ENCODE measurements around the gene NFIA.

NFIA gene

GRCh38 chr1:61215676-61216289, 133.4 kb downstream of the NFIA start:
- no peak for DNase-seq (ENCODE audit: low read depth)

GRCh38 chr1:61220536-61220935, 138.2 kb downstream of the NFIA start:
- DNase-seq (ENCODE audit: low read depth), result no peak

GRCh38 chr1:61221642-61222041, 139.3 kb downstream of the NFIA start:
- no peak for DNase-seq (ENCODE audit: low read depth)

GRCh38 chr1:61222240-61222639, 139.9 kb downstream of the NFIA start:
- DNase-seq (ENCODE audit: low read depth), result no peak

- DNase-seq (ENCODE audit: low read depth), result no peak
Measured at GRCh38 chr1:61223140-61223539, 140.8 kb downstream of the NFIA start.

GRCh38 chr1:61224609-61225008, 142.2 kb downstream of the NFIA start:
- no peak for DNase-seq (ENCODE audit: low read depth)

- no peak for DNase-seq (ENCODE audit: low read depth)
Measured at GRCh38 chr1:61225478-61225877, 143.1 kb downstream of the NFIA start.

GRCh38 chr1:61226791-61227567, 144.6 kb downstream of the NFIA start:
- no peak for DNase-seq (ENCODE audit: low read depth)

GRCh38 chr1:61227857-61228550, 145.6 kb downstream of the NFIA start:
- no peak for DNase-seq (ENCODE audit: low read depth)

- no peak for DNase-seq (ENCODE audit: low read depth)
Measured at GRCh38 chr1:61230523-61230922, 148.2 kb downstream of the NFIA start.

- no peak for DNase-seq (ENCODE audit: low read depth)
Measured at GRCh38 chr1:61231795-61232194, 149.4 kb downstream of the NFIA start.

- no peak for DNase-seq (ENCODE audit: low read depth)
Measured at GRCh38 chr1:61233121-61233660, 150.8 kb downstream of the NFIA start.

- no peak for DNase-seq (ENCODE audit: low read depth)
Measured at GRCh38 chr1:61234587-61234919, 152.2 kb downstream of the NFIA start.

- no peak for DNase-seq (ENCODE audit: low read depth)
Measured at GRCh38 chr1:61237147-61237546, 154.8 kb downstream of the NFIA start.

- no peak for DNase-seq (ENCODE audit: low read depth)
Measured at GRCh38 chr1:61237659-61238358, 155.4 kb downstream of the NFIA start.

GRCh38 chr1:61238359-61238665, 156.0 kb downstream of the NFIA start:
- no peak for DNase-seq (ENCODE audit: low read depth)

- DNase-seq (ENCODE audit: low read depth), result no peak
Measured at GRCh38 chr1:61240878-61241277, 158.5 kb downstream of the NFIA start.

GRCh38 chr1:61241411-61241838, 159.1 kb downstream of the NFIA start:
- DNase-seq (ENCODE audit: low read depth), result no peak

- no peak for DNase-seq (ENCODE audit: low read depth)
Measured at GRCh38 chr1:61241973-61242381, 159.6 kb downstream of the NFIA start.

GRCh38 chr1:61244114-61244513, 161.8 kb downstream of the NFIA start:
- peak; percentile 58 for DNase-seq (ENCODE audit: low read depth)

GRCh38 chr1:61245696-61246400, 163.5 kb downstream of the NFIA start:
- no peak for DNase-seq (ENCODE audit: low read depth)

Data from GM04503 (cell line).